ENCODE data around the gene XYLT1.
A peak's percentile ranks its signal among the peaks of the same experiment; 100 is the strongest.

The XYLT1 gene

GRCh38 chr16:17199135-17199534, 271.6 kb downstream of the XYLT1 start:
- no peak for TF ChIP-seq CTCF (IDR thresholded peaks at IDR 0.05; ENCODE audit: low read depth, low read length, missing control alignments)
- H3K27ac ChIP-seq = no peak overlapping the region
- in situ Hi-C loops (cut with HindIII; ENCODE audit: low pct_ligation_motif_present, low sequenced_read_pairs) = no loop called here
- DNase-seq = no peak
- H3K36me3 ChIP-seq (replicated peaks) = no peaks in the 10 kb centered on the region
- no peak overlapping the region for H3K4me3 ChIP-seq (ENCODE audit: low read depth, low read length)
- H3K27me3 ChIP-seq (replicated peaks) = no peaks in the 10 kb centered on the region

GRCh38 chr16:17196526-17196925, 274.2 kb downstream of the XYLT1 start:
- no peaks in the 10 kb centered on the region for H3K27me3 ChIP-seq (replicated peaks)
- no peak for DNase-seq
- in situ Hi-C loops (cut with HindIII; ENCODE audit: low pct_ligation_motif_present, low sequenced_read_pairs) = no loop called here
- no peak overlapping the region for H3K4me3 ChIP-seq (ENCODE audit: low read depth, low read length)
- no peak overlapping the region for H3K27ac ChIP-seq
- no peak for TF ChIP-seq CTCF (IDR thresholded peaks at IDR 0.05; ENCODE audit: low read depth, low read length, missing control alignments)
- H3K36me3 ChIP-seq (replicated peaks) = no peaks in the 10 kb centered on the region

GRCh38 chr16:17194190-17194780, 276.5 kb downstream of the XYLT1 start:
- no peaks in the 10 kb centered on the region for H3K36me3 ChIP-seq (replicated peaks)
- in situ Hi-C loops (cut with HindIII; ENCODE audit: low pct_ligation_motif_present, low sequenced_read_pairs) = no loop called here
- H3K27me3 ChIP-seq (replicated peaks) = no peaks in the 10 kb centered on the region
- DNase-seq = no peak
- no peak overlapping the region for H3K4me3 ChIP-seq (ENCODE audit: low read depth, low read length)
- TF ChIP-seq CTCF (IDR thresholded peaks at IDR 0.05; ENCODE audit: low read depth, low read length, missing control alignments) = peak; percentile 63
- H3K27ac ChIP-seq = no peak overlapping the region

- Histone ChIP-seq H3K27ac (no peak overlapping the region), H3K36me3 (replicated peaks) (no peaks in the 10 kb centered on the region), H3K27me3 (replicated peaks) (no peaks in the 10 kb centered on the region), H3K4me3 (ENCODE audit: low read depth, low read length) (no peak overlapping the region)
- no peak for TF ChIP-seq CTCF (IDR thresholded peaks at IDR 0.05; ENCODE audit: low read depth, low read length, missing control alignments)
- DNase-seq = no peak
- in situ Hi-C loops (cut with HindIII; ENCODE audit: low pct_ligation_motif_present, low sequenced_read_pairs) = no loop called here
Measured at GRCh38 chr16:17193566-17194100, 277.1 kb downstream of the XYLT1 start.

- no peak overlapping the region for H3K27ac ChIP-seq
- in situ Hi-C loops (cut with HindIII; ENCODE audit: low pct_ligation_motif_present, low sequenced_read_pairs) = no loop called here
- no peaks in the 10 kb centered on the region for H3K36me3 ChIP-seq (replicated peaks)
- H3K27me3 ChIP-seq (replicated peaks) = no peaks in the 10 kb centered on the region
- no peak overlapping the region for H3K4me3 ChIP-seq (ENCODE audit: low read depth, low read length)
- no peak for TF ChIP-seq CTCF (IDR thresholded peaks at IDR 0.05; ENCODE audit: low read depth, low read length, missing control alignments)
- DNase-seq = no peak
Measured at GRCh38 chr16:17184026-17184425, 286.7 kb downstream of the XYLT1 start.

Measured in brain microvascular endothelial cell (primary cell).